ENCODE measurements around the gene PDIA5.

DNA sequence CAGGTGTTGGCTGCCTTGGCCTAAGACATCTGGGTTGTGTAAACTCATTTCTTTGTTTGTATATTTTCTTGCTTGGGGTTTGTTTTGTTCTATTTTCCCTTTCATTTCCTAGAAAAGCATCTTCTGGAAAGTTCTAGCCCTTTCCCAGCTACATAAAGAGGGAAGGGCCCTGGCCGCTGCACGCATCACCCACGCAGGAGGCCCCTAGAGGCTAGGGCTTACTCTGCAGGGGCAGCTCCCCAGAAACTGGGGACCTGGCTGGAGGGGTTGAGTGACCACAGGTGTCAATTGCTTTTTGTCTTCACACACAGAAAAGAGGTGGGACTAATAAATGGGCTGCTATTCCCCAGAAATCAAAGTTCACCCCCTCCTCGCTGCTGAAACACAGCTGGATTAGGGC is 52.6 kb downstream of the PDIA5 start:
- TF ChIP-seq CTCF (conservative IDR thresholded peaks at IDR 0.05) (no peak), ZFX (IDR thresholded peaks at IDR 0.05) (no peak)
